HepG2 (cell line): ENCODE data around the gene ZNF331. TPM values are rescaled to one million over a fixed set of nuclear protein-coding genes. Genes with fewer than 3 reads are reported as not detected.

Source experiments
- AGO1 ChIP-seq: fragments of 200-400 bp; formaldehyde crosslinking; IDR thresholded peaks from 2 replicates; pipeline ENCODE4 v1.6.1; 2017; ENCODE audit warnings: mild to moderate bottlenecking, low read depth, low read length, moderate library complexity; ENCODE audit not compliant: poor library complexity, severe bottlenecking
- GZF1 ChIP-seq: sonication (generic); formaldehyde crosslinking; IDR thresholded peaks from 2 replicates; pipeline ENCODE4 v1.5.1; 2020; ENCODE audit warnings: mild to moderate bottlenecking, missing genetic modification reagents
- MEIS1 ChIP-seq: sonication (generic); formaldehyde crosslinking; IDR thresholded peaks from 2 replicates; pipeline ENCODE4 v1.9.0; 2021; ENCODE audit warnings: mild to moderate bottlenecking, missing genetic modification reagents, moderate library complexity, borderline replicate concordance
- PRDM10 ChIP-seq: sonication (generic); formaldehyde crosslinking; IDR thresholded peaks from 2 replicates; pipeline ENCODE4 v1.4.0; 2020; ENCODE audit warnings: low read depth, missing genetic modification reagents
- RFX3 ChIP-seq: IDR thresholded peaks from 2 replicates; pipeline ENCODE4 v1.6.1; 2016; ENCODE audit warnings: missing biosample characterization, missing genetic modification reagents
- SMAD9 ChIP-seq: sonication (generic); formaldehyde crosslinking; IDR thresholded peaks from 2 replicates; pipeline ENCODE4 v1.5.1; 2020; ENCODE audit warnings: mild to moderate bottlenecking, missing genetic modification reagents
- SNAPC4 ChIP-seq: sonication (generic); formaldehyde crosslinking; IDR thresholded peaks from 2 replicates; pipeline ENCODE4 v1.4.0; 2020; ENCODE audit warnings: mild to moderate bottlenecking, missing genetic modification reagents
- TARDBP ChIP-seq: sonication (generic); formaldehyde crosslinking; IDR thresholded peaks from 2 replicates; pipeline ENCODE4 v1.8.0; 2022; ENCODE audit warnings: mild to moderate bottlenecking, missing genetic modification reagents
- ZNF142 ChIP-seq: sonication (generic); formaldehyde crosslinking; IDR thresholded peaks from 2 replicates; pipeline ENCODE4 v1.4.0; 2020; ENCODE audit warnings: missing genetic modification reagents
- ZNF576 ChIP-seq: sonication (generic); formaldehyde crosslinking; IDR thresholded peaks from 2 replicates; pipeline ENCODE4 v1.4.0; 2020; ENCODE audit warnings: mild to moderate bottlenecking, missing genetic modification reagents
- ZNF775 ChIP-seq: sonication (generic); formaldehyde crosslinking; IDR thresholded peaks from 2 replicates; pipeline ENCODE4 v1.4.0; 2020; ENCODE audit warnings: missing genetic modification reagents, mild to moderate bottlenecking, moderate library complexity, borderline replicate concordance
- ZSCAN21 ChIP-seq: sonication (generic); formaldehyde crosslinking; IDR thresholded peaks from 2 replicates; pipeline ENCODE4 v1.8.0; 2022; ENCODE audit warnings: mild to moderate bottlenecking, missing genetic modification reagents, moderate library complexity, borderline replicate concordance
- polyA plus RNA-seq, 8 experiments: library from polyadenylated mRNA; depleted of rRNA in 3 of 8; stranded (reverse) in 7 of 8; unstranded in 1 of 8; fragments of >200 nt; fragmentation: Illumina TruSeq in 4 of 8; extraction: Trizol in 4 of 8; gene quantifications; 2 replicates each; pipeline versions ENCODE4 v1.2.1 to v1.2.3, GENCODE V29; 2011 to 2016; ENCODE audit warnings: low read depth in 4 of 8, missing spikeins in 1 of 8, mixed read lengths in 1 of 8; ENCODE audit not compliant: insufficient read depth in 1 of 8
- total RNA-seq, 5 experiments: library from RNA; depleted of rRNA; stranded (reverse); fragments of >200 nt; fragmentation: Illumina TruSeq; extraction: Trizol; gene quantifications; 2 replicates each; pipeline ENCODE4 v1.2.3, GENCODE V29; 2016; ENCODE audit warnings: low read depth in 1 of 5

The ZNF331 gene
- total and polyA plus RNA-seq, 2 of the 13 experiments (the other 11 are each of a cell fraction or from before 2014, with no cell fraction given), result 8.2 to 13.3 TPM

- TF ChIP-seq MEIS1 (peak; percentile 92), GZF1 (CRISPR knock-in tag) (no peak), SMAD9 (CRISPR knock-in tag) (no peak), ZNF576 (no peak), SNAPC4 (CRISPR knock-in tag) (no peak), ZNF775 (CRISPR knock-in tag) (0 out of 2 replicates have a peak, but pooled peaks have one; percentile 52), ZSCAN21 (CRISPR knock-in tag) (peak; percentile 57; the same call in 1 of the 2 replicates), AGO1 (no peak), PRDM10 (no peak), TARDBP (CRISPR knock-in tag) (peak; percentile 89), ZNF142 (peak; percentile 63), RFX3 (CRISPR knock-in tag) (no peak)
These were observed 30.2 kb upstream of the ZNF331 start (continued) for GRCh38 chr19:53507523-53508442.
